Astrocyte (in vitro differentiated cells and primary cell): ENCODE measurements around the gene FILIP1L. TPM values are rescaled to one million over a fixed set of nuclear protein-coding genes. Genes with fewer than 3 reads are reported as not detected.

Experiments used
- DNase-seq: peaks from one replicate; pipeline ENCODE4 v3.0.0-alpha.2; 2010; ENCODE audit warnings: low read depth
- FAIRE-seq: peaks from 2 replicates; lab custom pipeline; 2011; peaks lifted over from hg19 to GRCh38; lab: Jason Lieb, UNC
- H2AFZ ChIP-seq: 2 replicates; pipeline ENCODE4 v1.6.0; 2012; ENCODE audit warnings: low read depth, low read length, inconsistent platforms
- H3K27ac ChIP-seq: 2 replicates; pipeline ENCODE4 v1.5.1; 2011; ENCODE audit warnings: low read depth, low read length, inconsistent platforms
- H3K27me3 ChIP-seq: 2 replicates; pipeline ENCODE4 v1.6.0; 2011; ENCODE audit warnings: low read length, inconsistent platforms; ENCODE audit not compliant: insufficient read depth
- H3K36me3 ChIP-seq: 2 replicates; pipeline ENCODE4 v1.5.1; 2011; ENCODE audit warnings: low read length, inconsistent platforms; ENCODE audit not compliant: insufficient read depth
- H3K4me1 ChIP-seq: 2 replicates; pipeline ENCODE4 v1.5.1; 2011; ENCODE audit warnings: low read length, inconsistent platforms; ENCODE audit not compliant: insufficient read depth
- H3K4me2 ChIP-seq: 2 replicates; pipeline ENCODE4 v1.6.0; 2012; ENCODE audit warnings: low read length, inconsistent platforms
- H3K4me3 ChIP-seq: 2 replicates; pipeline ENCODE4 v1.5.1; 2011; ENCODE audit warnings: low read depth, mild to moderate bottlenecking, low read length, inconsistent platforms; ENCODE audit not compliant: insufficient read depth
- H3K79me2 ChIP-seq: 2 replicates; pipeline ENCODE4 v1.6.0; 2012; ENCODE audit warnings: mild to moderate bottlenecking, low read length, inconsistent platforms; ENCODE audit not compliant: insufficient read depth
- H3K9ac ChIP-seq: 2 replicates; pipeline ENCODE4 v1.6.0; 2012; ENCODE audit warnings: mild to moderate bottlenecking, low read length, inconsistent platforms
- H3K9me3 ChIP-seq: 2 replicates; pipeline ENCODE4 v1.5.1; 2012; ENCODE audit warnings: low read depth, mild to moderate bottlenecking, low read length, inconsistent platforms; ENCODE audit not compliant: insufficient read depth
- H4K20me1 ChIP-seq: 2 replicates; pipeline ENCODE4 v1.6.0; 2012; ENCODE audit warnings: low read length, inconsistent platforms; ENCODE audit not compliant: insufficient read depth
- H3K27ac Mint-ChIP-seq: one replicate; pipeline ENCODE4 v1.8.0; 2021; ENCODE audit warnings: mild to moderate bottlenecking, mixed read lengths; ENCODE audit not compliant: unreplicated experiment
- H3K27me3 Mint-ChIP-seq: one replicate; pipeline ENCODE4 v1.8.0; 2021; ENCODE audit warnings: low read depth, mixed read lengths; ENCODE audit not compliant: unreplicated experiment
- H3K36me3 Mint-ChIP-seq: one replicate; pipeline ENCODE4 v1.8.0; 2021; ENCODE audit warnings: low read depth, mixed read lengths; ENCODE audit not compliant: unreplicated experiment
- H3K4me1 Mint-ChIP-seq: one replicate; pipeline ENCODE4 v1.8.0; 2021; ENCODE audit warnings: low read depth, mixed read lengths; ENCODE audit not compliant: unreplicated experiment
- H3K4me3 Mint-ChIP-seq: one replicate; pipeline ENCODE4 v1.8.0; 2021; ENCODE audit warnings: mild to moderate bottlenecking, moderate library complexity, mixed read lengths; ENCODE audit not compliant: unreplicated experiment
- H3K9me3 Mint-ChIP-seq: one replicate; pipeline ENCODE4 v1.8.0; 2021; ENCODE audit warnings: mild to moderate bottlenecking, mixed read lengths; ENCODE audit not compliant: unreplicated experiment
- CTCF ChIP-seq: IDR thresholded peaks from 2 replicates; pipeline ENCODE4 v1.5.1; 2011; ENCODE audit warnings: low read depth, mild to moderate bottlenecking, inconsistent platforms, low read length, moderate library complexity; ENCODE audit not compliant: insufficient read depth
- EZH2 ChIP-seq: IDR thresholded peaks from 2 replicates; pipeline ENCODE4 v1.6.1; 2012; ENCODE audit warnings: mild to moderate bottlenecking, low read length, inconsistent platforms; ENCODE audit not compliant: insufficient read depth
- total RNA-seq: library from RNA; stranded (reverse); gene quantifications from 2 replicates; pipeline ENCODE4 v1.2.1, GENCODE V29; 2021

FILIP1L gene
- total RNA-seq, 1 donor from 2014 or later = 209 TPM

- Mint-ChIP-seq H3K4me1 (peaks cover under 1% of the 10 kb centered on the region), H3K27ac (no peak overlapping the region), H3K27me3 (no peaks in the 10 kb centered on the region), H3K9me3 (no peaks in the 10 kb centered on the region), H3K4me3 (no peak overlapping the region), H3K36me3 (no peaks in the 10 kb centered on the region)
- FAIRE-seq (no peak), DNase-seq (no peak)
- Histone ChIP-seq H3K79me2 (peaks cover 31% of the 10 kb centered on the region), H4K20me1 (peaks cover 5% of the 10 kb centered on the region), H3K9ac (no peak overlapping the region), H3K27ac (no peak overlapping the region), H3K4me2 (no peak overlapping the region), H3K27me3 (no peaks in the 10 kb centered on the region), H3K9me3 (no peaks in the 10 kb centered on the region), H3K4me3 (no peak overlapping the region), H2AFZ (no peak overlapping the region), H3K36me3 (no peaks in the 10 kb centered on the region), H3K4me1 (no peaks in the 10 kb centered on the region)
- TF ChIP-seq CTCF = no peak
- no peak for TF ChIP-seq EZH2
These were observed 275.5 kb downstream of the FILIP1L start for GRCh38 chr3:99838755-99839154.

DNA sequence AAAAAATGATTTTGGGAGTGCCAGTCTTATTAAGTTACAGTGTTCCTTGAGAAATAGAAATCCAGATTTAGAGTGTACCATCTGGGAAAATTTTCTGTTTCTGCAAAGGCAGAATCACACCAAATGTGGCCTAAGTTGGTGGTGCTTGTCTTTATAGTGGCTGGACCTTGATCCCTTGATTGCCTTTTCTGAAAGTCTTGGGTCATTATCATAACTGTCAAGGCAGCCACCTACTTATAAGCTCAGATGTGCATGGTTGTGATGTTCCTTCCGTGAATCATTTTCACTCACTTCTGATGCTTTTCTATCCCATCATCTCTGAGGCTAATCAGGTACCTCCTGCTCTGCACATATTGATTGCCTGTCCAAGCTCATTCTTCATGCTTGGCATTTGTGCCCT lies 276.6 kb downstream of the FILIP1L start:
- TF ChIP-seq EZH2 (no peak), CTCF (no peak)
- H3K36me3 ChIP-seq = no peaks in the 10 kb centered on the region
- no peak for FAIRE-seq

DNA sequence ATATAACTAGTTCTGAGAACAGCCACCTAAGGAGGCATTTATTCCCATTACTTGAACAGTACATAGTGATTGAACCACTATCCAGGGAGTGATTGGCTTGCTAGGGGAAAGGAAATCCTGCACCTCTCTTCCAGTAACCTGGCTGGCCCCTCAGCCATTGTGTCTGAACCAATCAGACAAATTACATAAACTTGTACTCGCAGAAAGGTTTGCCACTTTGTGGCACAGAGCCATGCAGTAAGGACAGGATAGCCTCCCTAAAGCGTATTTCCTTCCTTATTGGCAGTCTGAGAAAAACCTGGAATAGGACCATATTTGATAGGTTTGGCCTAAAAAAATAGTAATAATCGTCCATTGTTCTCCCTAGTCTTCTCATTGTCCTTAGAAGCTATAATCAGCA lies 277.6 kb downstream of the FILIP1L start:
- Histone ChIP-seq H3K79me2 (peaks cover 31% of the 10 kb centered on the region), H3K9me3 (no peaks in the 10 kb centered on the region), H3K4me2 (no peak overlapping the region), H3K27me3 (no peaks in the 10 kb centered on the region), H3K9ac (no peak overlapping the region), H3K27ac (no peak overlapping the region), H4K20me1 (peaks cover 5% of the 10 kb centered on the region), H3K4me3 (no peak overlapping the region), H3K36me3 (no peaks in the 10 kb centered on the region), H2AFZ (no peak overlapping the region), H3K4me1 (no peaks in the 10 kb centered on the region)
- no peak for TF ChIP-seq EZH2
- no peak for TF ChIP-seq CTCF
- Mint-ChIP-seq H3K27me3 (no peaks in the 10 kb centered on the region), H3K27ac (no peak overlapping the region), H3K4me1 (peaks cover 5% of the 10 kb centered on the region), H3K9me3 (no peaks in the 10 kb centered on the region), H3K4me3 (no peak overlapping the region), H3K36me3 (no peaks in the 10 kb centered on the region)
- no peak for DNase-seq
- FAIRE-seq = no peak

More for the DNA sequence above, 276.6 kb downstream of the FILIP1L start:
- no peak overlapping the region for H3K27ac Mint-ChIP-seq
- H3K9ac ChIP-seq = no peak overlapping the region
- H3K9me3 Mint-ChIP-seq = no peaks in the 10 kb centered on the region
- peaks cover 5% of the 10 kb centered on the region for H4K20me1 ChIP-seq
- no peak overlapping the region for H2AFZ ChIP-seq
- DNase-seq = no peak
- no peaks in the 10 kb centered on the region for H3K4me1 ChIP-seq
- H3K27me3 Mint-ChIP-seq = no peaks in the 10 kb centered on the region
- H3K9me3 ChIP-seq = no peaks in the 10 kb centered on the region
- H3K27ac ChIP-seq = no peak overlapping the region
- no peaks in the 10 kb centered on the region for H3K36me3 Mint-ChIP-seq
- no peak overlapping the region for H3K4me3 ChIP-seq
- no peak overlapping the region for H3K4me2 ChIP-seq
- peaks cover 5% of the 10 kb centered on the region for H3K4me1 Mint-ChIP-seq
- no peak overlapping the region for H3K4me3 Mint-ChIP-seq
- H3K27me3 ChIP-seq = no peaks in the 10 kb centered on the region
- H3K79me2 ChIP-seq = peaks cover 31% of the 10 kb centered on the region
